OCI-LY7 (cell line): ENCODE measurements around the gene MRPL10. TPM values are rescaled to one million over a fixed set of nuclear protein-coding genes. Genes with fewer than 3 reads are reported as not detected.

Experiments
- BruUV-seq: library from RNA; stranded (reverse); fragments of 400-500 nt; replicated peaks from 2 replicates; lab custom pipeline; 2021; lab: Mats Ljungman, UMichigan
- CTCF ChIA-PET: fragments of 300-600 bp; sonication (Branson Sonifier 250); formaldehyde crosslinking; loops from one replicate; lab custom pipeline; 2022; ENCODE audit warnings: antibody characterized with exemption; ENCODE audit not compliant: unreplicated experiment; lab: Charles Lee
- POLR2A ChIA-PET: fragments of 300-600 bp; sonication (Branson Sonifier 250); formaldehyde crosslinking; loops from one replicate; lab custom pipeline; 2022; ENCODE audit warnings: antibody characterized with exemption; lab: Charles Lee
- DNase-seq: peaks from one replicate; pipeline ENCODE4 v3.0.0-alpha.2; 2015; ENCODE audit warnings: low spot score
- H2AFZ ChIP-seq: fragments of 200-600 bp; sonication (generic), shearing (Covaris generic); 2 replicates; pipeline ENCODE4 v1.6.1; 2014; ENCODE audit warnings: mild to moderate bottlenecking, antibody characterized with exemption, low read length, moderate library complexity
- H3K27ac ChIP-seq: fragments of 200-600 bp; sonication (generic); 2 replicates; pipeline ENCODE4 v1.5.1; 2014; ENCODE audit warnings: mixed run types, low read depth, mild to moderate bottlenecking, moderate library complexity, low read length, inconsistent platforms; ENCODE audit not compliant: poor library complexity, severe bottlenecking
- H3K36me3 ChIP-seq: fragments of 200-600 bp; sonication (generic); 2 replicates; pipeline ENCODE4 v1.6.1; 2014; ENCODE audit warnings: mild to moderate bottlenecking, antibody characterized with exemption, low read length, moderate library complexity, mixed read lengths; ENCODE audit not compliant: insufficient read depth
- H3K4me1 ChIP-seq: fragments of 200-600 bp; sonication (generic); 2 replicates; pipeline ENCODE4 v1.5.1; 2014; ENCODE audit warnings: mild to moderate bottlenecking, low read length; ENCODE audit not compliant: insufficient read depth, poor library complexity, severe bottlenecking
- H3K4me2 ChIP-seq: fragments of 200-600 bp; sonication (generic); 2 replicates; pipeline ENCODE4 v1.6.1; 2014; ENCODE audit warnings: mild to moderate bottlenecking, low read length
- H3K4me3 ChIP-seq: fragments of 200-600 bp; sonication (generic); 2 replicates; pipeline ENCODE4 v1.5.1; 2014; ENCODE audit warnings: mild to moderate bottlenecking, low read depth, low read length; ENCODE audit not compliant: poor library complexity, severe bottlenecking
- H3K79me2 ChIP-seq: fragments of 200-600 bp; sonication (generic); 2 replicates; pipeline ENCODE4 v1.6.1; 2016; ENCODE audit warnings: low read depth, mild to moderate bottlenecking, low read length, moderate library complexity, mixed read lengths; ENCODE audit not compliant: insufficient read depth
- H3K9me2 ChIP-seq: fragments of 200-600 bp; sonication (generic); 2 replicates; pipeline ENCODE4 v1.6.1; 2016; ENCODE audit warnings: mild to moderate bottlenecking, low read length, mixed read lengths; ENCODE audit not compliant: insufficient read depth
- H3K9me3 ChIP-seq: fragments of 200-600 bp; sonication (generic); 2 replicates; pipeline ENCODE4 v1.6.1; 2014; ENCODE audit warnings: mild to moderate bottlenecking, mixed run types, low read length, mixed read lengths
- H4K20me1 ChIP-seq: fragments of 200-600 bp; sonication (generic); 2 replicates; pipeline ENCODE4 v1.6.1; 2014; ENCODE audit warnings: mild to moderate bottlenecking, antibody characterized with exemption, low read length, moderate library complexity, mixed read lengths; ENCODE audit not compliant: insufficient read depth
- EZH2phosphoT487 ChIP-seq: fragments of 200-600 bp; sonication (generic); IDR thresholded peaks from 2 replicates; pipeline ENCODE4 v1.6.1; 2018; ENCODE audit warnings: low read depth, borderline replicate concordance, mild to moderate bottlenecking, mixed run types, antibody characterized with exemption, low read length, moderate library complexity, mixed read lengths
- intact Hi-C: fragments of 100-400 bp; cut with micrococcal nuclease; formaldehyde crosslinking; loops from one replicate; pipeline ENCODE4 v1.10.0; 2022; ENCODE audit not compliant: unreplicated experiment
- total RNA-seq, 2 experiments: library from RNA; depleted of rRNA in 1 of 2; stranded (reverse); fragments of >200 nt in 1 of 2; shearing (Covaris generic) in 1 of 2; gene quantifications; 2 replicates each; pipeline ENCODE4 v1.2.3, GENCODE V29; 2014 to 2022
- TF ChIP-seq, protein P1 (sequence below): fragments of 200-600 bp; sonication (generic); conservative IDR thresholded peaks from 2 replicates; pipeline ENCODE4 v1.5.1; 2014; ENCODE audit warnings: mild to moderate bottlenecking, antibody characterized with exemption, low read length, moderate library complexity, mixed read lengths

Gene MRPL10
- total RNA-seq, 2 experiments from 2014 or later: 50.8 to 56.7 TPM

GRCh38 chr17:47819475-47819874 lies 11.9 kb downstream of the MRPL10 start:
- intact Hi-C loops: no loop called here
- ChIA-PET CTCF (interaction anchor here (2.1 kb wide), 1 partner anchor 12 kb away, joined by 4 read pairs; the partner anchor contains the start of genes LRRC46 and MRPL10), POLR2A (no interaction called here)
- H3K79me2 ChIP-seq: peaks cover 7% of the 10 kb centered on the region; the same call in 1 of the 2 replicates
- peaks cover 28% of the 10 kb centered on the region; the same call in 1 of the 2 replicates for H3K36me3 ChIP-seq
- DNase-seq: no peak
- H4K20me1 ChIP-seq: no peaks in the 10 kb centered on the region
- peaks cover 16% of the 10 kb centered on the region for H3K4me1 ChIP-seq
- no peak for TF ChIP-seq EZH2phosphoT487
- TF ChIP-seq, protein P1, sequence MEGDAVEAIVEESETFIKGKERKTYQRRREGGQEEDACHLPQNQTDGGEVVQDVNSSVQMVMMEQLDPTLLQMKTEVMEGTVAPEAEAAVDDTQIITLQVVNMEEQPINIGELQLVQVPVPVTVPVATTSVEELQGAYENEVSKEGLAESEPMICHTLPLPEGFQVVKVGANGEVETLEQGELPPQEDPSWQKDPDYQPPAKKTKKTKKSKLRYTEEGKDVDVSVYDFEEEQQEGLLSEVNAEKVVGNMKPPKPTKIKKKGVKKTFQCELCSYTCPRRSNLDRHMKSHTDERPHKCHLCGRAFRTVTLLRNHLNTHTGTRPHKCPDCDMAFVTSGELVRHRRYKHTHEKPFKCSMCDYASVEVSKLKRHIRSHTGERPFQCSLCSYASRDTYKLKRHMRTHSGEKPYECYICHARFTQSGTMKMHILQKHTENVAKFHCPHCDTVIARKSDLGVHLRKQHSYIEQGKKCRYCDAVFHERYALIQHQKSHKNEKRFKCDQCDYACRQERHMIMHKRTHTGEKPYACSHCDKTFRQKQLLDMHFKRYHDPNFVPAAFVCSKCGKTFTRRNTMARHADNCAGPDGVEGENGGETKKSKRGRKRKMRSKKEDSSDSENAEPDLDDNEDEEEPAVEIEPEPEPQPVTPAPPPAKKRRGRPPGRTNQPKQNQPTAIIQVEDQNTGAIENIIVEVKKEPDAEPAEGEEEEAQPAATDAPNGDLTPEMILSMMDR: no peak
- no peaks in the 10 kb centered on the region for H3K9me2 ChIP-seq
- no peak overlapping the region for H3K27ac ChIP-seq
- H2AFZ ChIP-seq: no peak overlapping the region
- H3K4me2 ChIP-seq: no peak overlapping the region
- H3K4me3 ChIP-seq: no peak overlapping the region
- BruUV-seq: no TSS peak
- no peaks in the 10 kb centered on the region for H3K9me3 ChIP-seq

DNA sequence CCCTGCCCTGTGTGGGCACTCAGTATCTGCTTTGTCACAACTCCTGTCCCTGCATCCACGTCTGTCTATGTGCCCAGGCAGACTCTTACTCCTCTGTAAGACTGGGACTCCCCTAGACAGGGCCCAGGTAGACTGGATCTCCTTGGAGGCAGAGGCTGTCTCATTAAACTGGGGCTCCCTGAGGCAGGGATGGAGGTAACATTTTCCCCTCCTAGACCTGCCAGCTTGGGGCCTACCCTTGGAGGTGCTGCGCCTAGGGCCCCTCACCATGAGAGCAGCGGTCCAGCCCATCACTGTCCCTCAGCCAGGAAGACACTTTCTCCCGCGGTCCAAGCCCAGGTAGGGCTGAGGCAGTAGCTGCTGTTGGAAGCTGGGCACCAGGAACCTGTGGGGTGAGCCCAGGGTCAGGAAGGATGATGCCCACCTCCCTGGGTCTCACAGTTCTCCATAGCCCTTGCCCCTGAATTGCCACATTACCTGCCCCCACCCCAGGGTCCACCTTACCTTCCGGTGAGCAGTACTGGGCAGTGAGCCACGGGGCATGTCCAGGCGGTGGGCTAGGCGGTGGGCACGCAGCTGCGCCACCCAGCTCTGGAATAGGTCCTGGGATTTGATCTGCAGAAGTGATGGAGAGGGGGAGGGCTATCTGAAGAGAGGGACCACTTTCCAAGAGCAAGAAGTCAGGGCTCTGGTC lies 13.2 kb downstream of the MRPL10 start:
- no peak for TF ChIP-seq EZH2phosphoT487
- TF ChIP-seq, protein P1: no peak
- DNase-seq: no peak
- H3K4me1 ChIP-seq: peaks cover 16% of the 10 kb centered on the region
- peaks cover 15% of the 10 kb centered on the region; the same call in 1 of the 2 replicates for H3K36me3 ChIP-seq
- H2AFZ ChIP-seq: no peak overlapping the region
- CTCF ChIA-PET: no interaction called here
- H3K9me3 ChIP-seq: no peaks in the 10 kb centered on the region
- H3K4me2 ChIP-seq: no peak overlapping the region
- intact Hi-C loops: no loop called here
- H4K20me1 ChIP-seq: no peaks in the 10 kb centered on the region
- BruUV-seq: no TSS peak
- POLR2A ChIA-PET: no interaction called here
- no peak overlapping the region for H3K27ac ChIP-seq
- H3K9me2 ChIP-seq: no peaks in the 10 kb centered on the region
- peaks cover 7% of the 10 kb centered on the region; the same call in 1 of the 2 replicates for H3K79me2 ChIP-seq
- no peak overlapping the region for H3K4me3 ChIP-seq

DNA sequence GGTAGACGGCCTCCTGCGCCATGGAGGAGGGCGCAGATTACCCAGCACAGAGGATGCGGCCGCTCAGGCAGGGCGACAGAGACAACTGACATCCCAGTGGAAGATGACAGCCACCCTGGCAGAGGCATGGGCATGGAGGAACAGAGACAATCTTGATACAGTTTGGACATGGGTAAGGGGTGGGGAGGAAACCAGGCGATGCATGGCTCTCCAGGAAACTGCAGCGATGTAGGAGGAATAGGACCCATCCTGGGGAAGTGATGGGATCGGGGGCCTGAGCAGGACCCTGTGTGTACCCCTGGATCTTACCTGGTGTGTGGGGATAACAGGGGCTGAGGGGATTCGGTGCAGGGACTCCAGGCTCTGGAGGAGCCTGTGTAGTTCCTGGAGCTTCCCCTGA lies 14.4 kb downstream of the MRPL10 start:
- POLR2A ChIA-PET: no interaction called here
- no peak for TF ChIP-seq EZH2phosphoT487
- TF ChIP-seq, protein P1: no peak
- H3K4me2 ChIP-seq: no peak overlapping the region
- H3K4me1 ChIP-seq: peaks cover 12% of the 10 kb centered on the region
- no peak for DNase-seq
- H3K36me3 ChIP-seq: peaks cover 12% of the 10 kb centered on the region; the same call in 1 of the 2 replicates
- no peak overlapping the region for H3K4me3 ChIP-seq
- CTCF ChIA-PET: no interaction called here
- no peaks in the 10 kb centered on the region for H3K9me2 ChIP-seq
- intact Hi-C loops: no loop called here
- H3K9me3 ChIP-seq: no peaks in the 10 kb centered on the region
- H2AFZ ChIP-seq: no peak overlapping the region
- BruUV-seq: no TSS peak
- H3K79me2 ChIP-seq: peaks cover 7% of the 10 kb centered on the region; the same call in 1 of the 2 replicates
- no peaks in the 10 kb centered on the region for H4K20me1 ChIP-seq
- H3K27ac ChIP-seq: no peak overlapping the region
